Measurements from ENCODE around the gene PROZ.
A peak's percentile ranks its signal among the peaks of the same experiment; 100 is the strongest.

Gene PROZ

GRCh38 chr13:113178896-113179167, 20.4 kb downstream of the PROZ start:
- no peak for DNase-seq (ENCODE audit: low read depth in 2 of 2)

- DNase-seq (ENCODE audit: low read depth in 2 of 2) = no peak
These were observed 21.2 kb downstream of the PROZ start for GRCh38 chr13:113179374-113180230.

DNA sequence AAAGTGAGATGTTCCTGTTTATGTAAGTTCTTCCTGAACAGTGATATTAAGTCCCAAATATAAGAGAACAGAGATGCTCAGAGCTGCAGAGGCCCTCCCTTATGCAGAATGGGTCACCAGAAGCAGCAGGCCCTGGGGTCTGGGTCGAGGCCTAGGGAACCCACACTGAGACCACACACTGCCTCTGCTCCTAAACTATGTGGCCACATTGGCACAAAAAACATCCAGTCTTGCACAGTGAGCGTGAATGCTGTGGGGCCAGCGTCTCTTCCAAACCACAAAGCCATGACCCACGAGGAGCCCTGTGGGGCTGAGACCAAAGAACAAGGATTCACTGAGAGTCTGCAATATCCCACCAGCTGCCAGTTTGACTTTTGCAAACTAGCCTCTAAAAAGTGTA, 23.6 kb downstream of the PROZ start:
- DNase-seq (ENCODE audit: low read depth in 2 of 2) = no peak

- DNase-seq (ENCODE audit: low read depth in 2 of 2) = no peak
These were observed 25.1 kb downstream of the PROZ start for GRCh38 chr13:113183450-113184129.

- no peak for DNase-seq (ENCODE audit: low read depth in 2 of 2)
These were observed 26.4 kb downstream of the PROZ start for GRCh38 chr13:113184568-113185440.

GRCh38 chr13:113186061-113186900, 27.8 kb downstream of the PROZ start:
- no peak for DNase-seq (ENCODE audit: low read depth in 2 of 2)

DNA sequence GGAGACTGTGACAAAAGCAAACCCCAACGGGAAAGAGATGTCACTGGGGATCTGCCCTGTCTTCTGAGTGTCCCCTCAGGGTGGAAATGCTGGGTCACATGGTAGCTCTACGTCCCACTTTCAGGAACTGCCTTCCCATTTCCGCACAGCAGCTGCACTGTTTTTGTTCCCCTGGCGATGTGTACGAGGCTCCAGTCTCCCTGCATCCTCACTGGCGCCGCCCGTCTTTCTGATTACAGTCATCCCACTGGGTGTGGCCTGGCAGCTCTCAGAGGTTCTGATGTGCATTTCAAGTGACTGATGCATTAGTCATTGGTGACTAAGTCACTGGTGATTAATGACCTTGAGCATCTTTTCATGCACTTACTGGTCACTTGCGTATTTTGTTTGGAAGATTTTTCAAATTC, 28.8 kb downstream of the PROZ start:
- peak; percentile 56 to 57 for DNase-seq (ENCODE audit: low read depth in 2 of 2)

- no peak for DNase-seq (ENCODE audit: low read depth in 2 of 2)
These were observed 29.6 kb downstream of the PROZ start for GRCh38 chr13:113187883-113188665.

DNA sequence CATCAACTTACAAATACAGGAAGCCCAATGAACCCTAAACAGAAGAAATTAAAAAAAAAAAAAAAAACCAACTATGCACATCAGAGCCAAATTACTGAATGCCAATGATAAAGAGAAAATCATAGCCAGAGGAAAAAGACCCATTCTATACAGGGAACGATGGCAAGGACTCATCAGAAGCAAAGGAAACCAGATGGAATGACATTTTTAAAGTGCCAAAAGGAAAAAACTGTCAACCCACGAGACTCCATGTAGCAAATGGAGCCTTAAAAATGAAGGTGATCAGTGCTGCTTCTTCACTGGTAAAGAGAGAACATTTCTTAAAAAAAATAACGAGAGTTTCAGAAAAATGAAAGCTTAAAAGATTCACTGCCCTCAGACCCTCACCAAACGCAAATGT, 31.7 kb downstream of the PROZ start:
- no peak for DNase-seq (ENCODE audit: low read depth in 2 of 2)

- DNase-seq (ENCODE audit: low read depth in 2 of 2) = no peak
These were observed 33.8 kb downstream of the PROZ start for GRCh38 chr13:113192279-113192678.

GRCh38 chr13:113192902-113193301, 34.5 kb downstream of the PROZ start:
- no peak for DNase-seq (ENCODE audit: low read depth in 2 of 2)

- DNase-seq (ENCODE audit: low read depth in 2 of 2) = no peak
These were observed 36.9 kb downstream of the PROZ start for GRCh38 chr13:113195360-113195759.

GRCh38 chr13:113196970-113197737, 38.7 kb downstream of the PROZ start:
- no peak for DNase-seq (ENCODE audit: low read depth in 2 of 2)

DNA sequence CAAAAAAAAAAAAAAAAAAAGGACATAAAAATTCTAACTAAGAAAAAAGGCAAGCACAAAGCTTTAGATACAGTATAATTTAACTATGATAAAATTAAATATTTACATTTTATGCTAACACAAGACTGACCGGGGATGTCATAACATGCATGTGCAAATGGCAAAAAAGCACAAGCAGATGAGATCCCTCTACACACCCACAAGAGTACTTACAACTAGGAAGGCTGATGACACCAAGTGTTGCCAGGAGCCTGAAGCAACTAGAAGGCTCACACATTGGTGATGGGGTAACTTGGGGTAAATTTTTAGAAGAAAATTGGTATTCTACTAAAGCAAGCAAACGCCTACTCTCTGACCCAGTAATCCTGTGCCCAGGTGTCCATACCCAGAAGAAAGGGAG, 43.4 kb downstream of the PROZ start:
- DNase-seq (ENCODE audit: low read depth in 2 of 2) = no peak

- DNase-seq (ENCODE audit: low read depth in 2 of 2) = no peak
These were observed 44.5 kb downstream of the PROZ start for GRCh38 chr13:113202912-113203311.

- no peak for DNase-seq (ENCODE audit: low read depth in 2 of 2)
These were observed 45.3 kb downstream of the PROZ start for GRCh38 chr13:113203507-113204377.

DNA sequence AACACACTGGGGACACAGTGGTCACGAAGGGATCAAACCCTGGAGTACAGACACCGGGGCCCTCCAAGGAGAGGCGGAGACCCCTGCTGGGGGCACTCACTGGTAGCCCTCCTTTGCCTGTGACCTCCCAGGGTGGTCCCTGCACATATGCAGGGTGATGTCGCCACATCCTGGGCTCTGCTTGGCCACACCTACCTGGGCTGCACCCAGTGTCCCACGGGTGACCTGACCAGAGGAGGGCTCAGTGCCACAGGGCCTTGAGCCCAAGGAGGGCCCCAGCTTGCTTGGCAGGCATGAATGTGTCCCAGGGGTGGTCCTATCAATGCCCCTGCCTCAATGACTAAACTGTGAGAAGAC, 45.9 kb downstream of the PROZ start:
- no peak for DNase-seq (ENCODE audit: low read depth in 2 of 2)

DNA sequence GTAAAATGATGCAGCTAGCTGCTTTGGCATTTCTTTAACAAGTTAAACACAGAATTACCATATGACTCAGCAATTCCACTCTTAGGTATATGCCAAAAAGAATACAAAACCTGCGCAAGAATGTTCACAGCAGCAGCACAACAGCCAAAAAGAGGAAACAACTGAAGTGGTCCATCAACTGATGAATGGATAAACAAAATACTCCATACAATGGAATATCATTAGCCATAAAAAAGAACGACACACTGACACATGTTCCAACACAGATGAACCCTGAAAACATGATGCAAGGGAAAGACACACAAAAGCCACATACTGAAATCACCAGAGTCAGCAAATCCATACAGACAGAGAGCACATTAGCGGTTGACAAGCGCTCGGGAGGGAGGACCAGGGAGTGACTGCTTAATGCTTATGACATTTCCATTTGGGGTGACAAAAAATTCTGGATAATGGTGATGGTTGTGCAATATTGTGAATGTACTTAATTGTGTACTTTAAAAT, 47.0 kb downstream of the PROZ start:
- DNase-seq (ENCODE audit: low read depth in 2 of 2) = no peak

DNA sequence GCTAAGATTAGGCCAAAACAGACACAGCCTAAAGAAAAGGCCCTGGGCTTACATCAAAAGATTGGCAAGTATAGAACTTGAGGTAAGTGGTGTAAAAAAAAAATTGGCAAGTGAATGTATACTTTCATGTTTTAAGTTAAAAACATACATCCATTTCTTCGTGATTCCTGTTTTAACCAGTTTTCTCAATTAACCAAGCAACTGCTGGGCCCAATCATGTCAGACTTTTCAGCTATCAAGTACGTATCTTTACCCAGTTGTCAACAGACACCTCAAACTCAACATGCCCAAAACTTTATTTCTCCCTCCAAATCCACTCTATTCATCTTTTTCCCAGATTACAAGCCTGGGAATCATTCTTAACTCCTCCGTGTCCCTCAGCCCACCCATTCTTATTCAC, 49.0 kb downstream of the PROZ start:
- DNase-seq (ENCODE audit: low read depth in 2 of 2) = no peak
